ENCODE results near the gene ITGA3.

DNA sequence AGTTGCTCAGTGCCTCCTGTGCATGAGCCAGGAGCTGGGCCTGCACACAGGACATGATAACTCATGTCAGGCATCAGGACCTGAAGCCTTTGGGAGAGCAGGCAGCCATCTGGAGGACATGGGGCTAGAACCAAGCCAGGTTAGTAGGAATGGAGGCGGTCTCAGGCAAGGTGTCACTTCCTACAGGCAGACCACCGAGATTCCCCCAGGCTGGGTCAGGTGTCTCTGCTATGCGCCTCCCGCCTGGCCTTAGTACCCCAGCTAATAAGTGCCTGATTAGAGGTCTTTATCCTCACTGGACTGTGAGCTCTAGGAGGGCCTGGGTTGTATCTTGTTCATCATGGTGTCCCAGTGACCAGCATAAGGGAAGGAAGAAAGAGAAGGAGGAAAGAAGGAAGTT, 58.5 kb downstream of the ITGA3 start:
- TF ChIP-seq, protein P1, sequence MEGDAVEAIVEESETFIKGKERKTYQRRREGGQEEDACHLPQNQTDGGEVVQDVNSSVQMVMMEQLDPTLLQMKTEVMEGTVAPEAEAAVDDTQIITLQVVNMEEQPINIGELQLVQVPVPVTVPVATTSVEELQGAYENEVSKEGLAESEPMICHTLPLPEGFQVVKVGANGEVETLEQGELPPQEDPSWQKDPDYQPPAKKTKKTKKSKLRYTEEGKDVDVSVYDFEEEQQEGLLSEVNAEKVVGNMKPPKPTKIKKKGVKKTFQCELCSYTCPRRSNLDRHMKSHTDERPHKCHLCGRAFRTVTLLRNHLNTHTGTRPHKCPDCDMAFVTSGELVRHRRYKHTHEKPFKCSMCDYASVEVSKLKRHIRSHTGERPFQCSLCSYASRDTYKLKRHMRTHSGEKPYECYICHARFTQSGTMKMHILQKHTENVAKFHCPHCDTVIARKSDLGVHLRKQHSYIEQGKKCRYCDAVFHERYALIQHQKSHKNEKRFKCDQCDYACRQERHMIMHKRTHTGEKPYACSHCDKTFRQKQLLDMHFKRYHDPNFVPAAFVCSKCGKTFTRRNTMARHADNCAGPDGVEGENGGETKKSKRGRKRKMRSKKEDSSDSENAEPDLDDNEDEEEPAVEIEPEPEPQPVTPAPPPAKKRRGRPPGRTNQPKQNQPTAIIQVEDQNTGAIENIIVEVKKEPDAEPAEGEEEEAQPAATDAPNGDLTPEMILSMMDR (conservative IDR thresholded peaks at IDR 0.05; ENCODE audit: low read depth, low read length), result no peak
- TF ChIP-seq EZH2 (IDR thresholded peaks at IDR 0.05; ENCODE audit: borderline replicate concordance, low read depth, low read length, poor library complexity, severe bottlenecking), result no peak

Data from A673 (cell line).